Erythroblast (primary cell): Measurements from ENCODE around the gene TOR1AIP2.

Source experiments
- DNase-seq, 2 experiments: peaks; one replicate each; lab custom pipeline; 2025; lab: John Stamatoyannopoulos, UW
- GATA1 ChIP-seq: IDR thresholded peaks from 2 replicates; pipeline ENCODE4 v1.6.1; 2011; ENCODE audit warnings: low read depth, mild to moderate bottlenecking, control low read depth, low read length, moderate library complexity
- POLR2A ChIP-seq: IDR thresholded peaks from 2 replicates; pipeline ENCODE4 v1.6.1; 2011; ENCODE audit warnings: mild to moderate bottlenecking, low read length

Gene TOR1AIP2

GRCh38 chr1:179800481-179800880 lies 77.1 kb downstream of the TOR1AIP2 start:
- DNase-seq: no peak
- no peak for TF ChIP-seq POLR2A
- no peak for TF ChIP-seq GATA1

GRCh38 chr1:179798864-179799516 lies 78.6 kb downstream of the TOR1AIP2 start:
- TF ChIP-seq POLR2A (no peak), GATA1 (no peak)
- no peak for DNase-seq

GRCh38 chr1:179798213-179798863 lies 79.3 kb downstream of the TOR1AIP2 start:
- no peak for DNase-seq
- TF ChIP-seq GATA1 (no peak), POLR2A (no peak)

- no peak for DNase-seq
- no peak for TF ChIP-seq GATA1
- no peak for TF ChIP-seq POLR2A
Measured at GRCh38 chr1:179794669-179795068, 82.9 kb downstream of the TOR1AIP2 start.

- DNase-seq: no peak
- TF ChIP-seq POLR2A (no peak), GATA1 (no peak)
Measured at GRCh38 chr1:179794146-179794545, 83.5 kb downstream of the TOR1AIP2 start.

- no peak for DNase-seq
- TF ChIP-seq GATA1 (no peak), POLR2A (no peak)
Measured at GRCh38 chr1:179793281-179793680, 84.3 kb downstream of the TOR1AIP2 start.
